SK-N-SH (cell line): ENCODE results near the gene ASAP2. TPM values are rescaled to one million over a fixed set of nuclear protein-coding genes. Genes with fewer than 3 reads are reported as not detected.

Experiments
- CTCF ChIA-PET: fragments of 300-600, 350-600 bp; formaldehyde crosslinking; extraction: SDS; loops from one replicate; lab custom pipeline; 2021; lab: Yijun Ruan, JAX
- POLR2A ChIA-PET: fragments of 350-600 bp; sonication (Branson Sonifier 250); formaldehyde crosslinking; extraction: SDS; loops from one replicate; lab custom pipeline; 2020; ENCODE audit warnings: antibody characterized with exemption, inconsistent platforms; lab: Yijun Ruan, JAX
- DNase-seq: peaks from one replicate; pipeline ENCODE4 v3.0.0; 2012
- H2AFZ ChIP-seq: fragments of 200-600 bp; sonication (generic); 2 replicates; pipeline ENCODE4 v1.8.1; 2016; ENCODE audit warnings: antibody characterized with exemption, mild to moderate bottlenecking, low read depth
- H3F3A ChIP-seq: fragments of 200-600 bp; sonication (generic); replicated peaks from 2 replicates; pipeline ENCODE3; 2016; ENCODE audit warnings: antibody characterized with exemption, mild to moderate bottlenecking; ENCODE audit not compliant: insufficient read depth
- H3K27ac ChIP-seq, 2 experiments: fragments of 200-500 bp in 1 of 2; fragments of 200-600 bp in 1 of 2; sonication (Bioruptor generic) in 1 of 2; sonication (generic), shearing (Covaris generic) in 1 of 2; 2 replicates each; pipeline versions ENCODE4 v1.5.1 to v1.6.1; 2014 to 2016; ENCODE audit warnings: low read depth in 2 of 2, inconsistent platforms in 1 of 2, low read length in 1 of 2, mild to moderate bottlenecking in 1 of 2, mixed read lengths in 1 of 2
- H3K27me3 ChIP-seq: fragments of 200-600 bp; sonication (generic), shearing (Covaris generic); 2 replicates; pipeline ENCODE4 v1.6.1; 2016; ENCODE audit warnings: mixed run types; ENCODE audit not compliant: insufficient read depth
- H3K36me3 ChIP-seq, 2 experiments: fragments of 200-500 bp in 1 of 2; fragments of 200-600 bp in 1 of 2; sonication (Bioruptor generic) in 1 of 2; sonication (generic) in 1 of 2; replicated peaks in 1 of 2; 2 replicates each; pipeline versions ENCODE3 to v1.5.1; 2014 to 2016; ENCODE audit warnings: low read length in 1 of 2, mild to moderate bottlenecking in 1 of 2; ENCODE audit not compliant: insufficient read depth in 2 of 2, control insufficient read depth in 1 of 2
- H3K4me1 ChIP-seq, 2 experiments: fragments of 200-500 bp in 1 of 2; fragments of 200-600 bp in 1 of 2; sonication (Bioruptor generic) in 1 of 2; sonication (generic), shearing (Covaris generic) in 1 of 2; 2 replicates each; pipeline versions ENCODE4 v1.5.1 to v1.6.1; 2014 to 2016; ENCODE audit warnings: low read depth in 1 of 2, low read length in 1 of 2, mixed run types in 1 of 2; ENCODE audit not compliant: insufficient read depth in 2 of 2, control insufficient read depth in 1 of 2
- H3K4me2 ChIP-seq: fragments of 200-600 bp; sonication (generic), shearing (Covaris generic); 2 replicates; pipeline ENCODE4 v1.6.1; 2017; ENCODE audit warnings: mixed run types
- H3K4me3 ChIP-seq, 2 experiments: fragments of 200-500 bp in 1 of 2; fragments of 200-600 bp in 1 of 2; sonication (Bioruptor generic) in 1 of 2; sonication (generic), shearing (Covaris generic) in 1 of 2; 2 replicates each; pipeline versions ENCODE4 v1.5.1 to v1.8.1; 2014 to 2016; ENCODE audit warnings: low read depth in 2 of 2, inconsistent platforms in 1 of 2, low read length in 1 of 2, mild to moderate bottlenecking in 1 of 2, mixed read lengths in 1 of 2, moderate library complexity in 1 of 2
- H3K79me2 ChIP-seq: fragments of 200-600 bp; sonication (generic); 2 replicates; pipeline ENCODE4 v1.8.1; 2017; ENCODE audit warnings: mild to moderate bottlenecking; ENCODE audit not compliant: insufficient read depth
- H3K9ac ChIP-seq: fragments of 200-600 bp; sonication (generic); 2 replicates; pipeline ENCODE4 v1.6.1; 2017; ENCODE audit warnings: mixed run types
- H3K9me2 ChIP-seq: fragments of 200-600 bp; sonication (generic); 2 replicates; pipeline ENCODE4 v1.6.1; 2017; ENCODE audit warnings: mixed run types
- H3K9me3 ChIP-seq: fragments of 200-600 bp; sonication (generic); 2 replicates; pipeline ENCODE4 v1.6.1; 2017; ENCODE audit warnings: mixed run types, mild to moderate bottlenecking, moderate library complexity
- H4K20me1 ChIP-seq: fragments of 200-600 bp; sonication (generic); 2 replicates; pipeline ENCODE4 v1.6.1; 2017; ENCODE audit warnings: mild to moderate bottlenecking, mixed run types; ENCODE audit not compliant: insufficient read depth
- CHD2 ChIP-seq: fragments of 150-350 bp; IDR thresholded peaks from 2 replicates; pipeline ENCODE4 v1.6.1; 2018; ENCODE audit warnings: low read length; ENCODE audit not compliant: partially characterized antibody
- EP300 ChIP-seq, 2 experiments: IDR thresholded peaks; 2 replicates each; pipeline versions ENCODE4 v1.4.0 to v1.6.1; 2012; ENCODE audit warnings: borderline replicate concordance in 1 of 2, low read depth in 1 of 2, low read length in 1 of 2
- FOSL2 ChIP-seq: IDR thresholded peaks from 2 replicates; pipeline ENCODE4 v1.4.0; 2012; ENCODE audit warnings: low read depth, mild to moderate bottlenecking, moderate library complexity, borderline replicate concordance
- FOXJ3 ChIP-seq: sonication (generic); formaldehyde crosslinking; IDR thresholded peaks from 2 replicates; pipeline ENCODE4 v1.5.1; 2020; ENCODE audit warnings: mild to moderate bottlenecking, missing genetic modification reagents
- GABPA ChIP-seq: IDR thresholded peaks from 2 replicates; pipeline ENCODE4 v1.4.0; 2012; ENCODE audit warnings: low read depth, mild to moderate bottlenecking
- JUND ChIP-seq: IDR thresholded peaks from 2 replicates; pipeline ENCODE4 v1.4.0; 2012
- MXI1 ChIP-seq: IDR thresholded peaks from 2 replicates; pipeline ENCODE4 v1.6.1; 2012; ENCODE audit warnings: mild to moderate bottlenecking, low read depth, low read length, improper control_type of control experiment
- NRF1 ChIP-seq: IDR thresholded peaks from 2 replicates; pipeline ENCODE4 v1.6.1; 2012; ENCODE audit warnings: low read depth, mild to moderate bottlenecking, low read length
- POLR2AphosphoS5 ChIP-seq: IDR thresholded peaks from 2 replicates; pipeline ENCODE4 v1.6.1; 2012; ENCODE audit warnings: low read depth, low read length
- RAD21 ChIP-seq: IDR thresholded peaks from 2 replicates; pipeline ENCODE4 v1.6.1; 2012; ENCODE audit warnings: mild to moderate bottlenecking, low read length
- RFX5 ChIP-seq: IDR thresholded peaks from 2 replicates; pipeline ENCODE4 v1.6.1; 2012; ENCODE audit warnings: mild to moderate bottlenecking, improper control_type of control experiment, low read length
- RXRA ChIP-seq: IDR thresholded peaks from 2 replicates; pipeline ENCODE4 v1.4.0; 2012; ENCODE audit warnings: low read depth, mild to moderate bottlenecking, borderline replicate concordance
- SMC3 ChIP-seq: IDR thresholded peaks from 2 replicates; pipeline ENCODE4 v1.6.1; 2012; ENCODE audit warnings: low read depth, low read length, improper control_type of control experiment
- TAF1 ChIP-seq: IDR thresholded peaks from 2 replicates; pipeline ENCODE4 v1.6.1; 2012; ENCODE audit warnings: low read depth, mild to moderate bottlenecking, low read length, moderate library complexity, borderline replicate concordance
- TEAD4 ChIP-seq: IDR thresholded peaks from 2 replicates; pipeline ENCODE4 v1.4.0; 2012; ENCODE audit warnings: mild to moderate bottlenecking, borderline replicate concordance; ENCODE audit not compliant: insufficient read depth
- YY1 ChIP-seq: IDR thresholded peaks from 2 replicates; pipeline ENCODE4 v1.4.0; 2012; ENCODE audit warnings: low read depth, mild to moderate bottlenecking
- WGBS: methylation state at CpG from one replicate; pipeline ENCODE4 v1.1.6; 2017; ENCODE audit warnings: low lambda C conversion rate; 5-methylcytosine and 5-hydroxymethylcytosine counted together
- polyA plus RNA-seq, 3 experiments: library from polyadenylated mRNA; depleted of rRNA; stranded (reverse); fragments of >200 nt; gene quantifications; 2 replicates each; pipeline ENCODE4 v1.2.3, GENCODE V29; 2012
- TF ChIP-seq, protein P1 (sequence below): IDR thresholded peaks from 2 replicates; pipeline ENCODE4 v1.4.0; 2012; ENCODE audit warnings: low read depth, borderline replicate concordance
- TF ChIP-seq, protein P2 (sequence below): fragments of 150-350 bp; IDR thresholded peaks from 2 replicates; pipeline ENCODE4 v1.6.1; 2017; ENCODE audit warnings: antibody characterized with exemption, low read length, low read depth, borderline replicate concordance
- TF ChIP-seq, protein P3 (sequence below): IDR thresholded peaks from 2 replicates; pipeline ENCODE4 v1.4.0; 2012; ENCODE audit warnings: low read depth, borderline replicate concordance
- TF ChIP-seq, protein P4 (sequence below): IDR thresholded peaks from 2 replicates; pipeline ENCODE4 v1.4.0; 2012; ENCODE audit warnings: low read depth

Gene ASAP2
- polyA plus RNA-seq, 1 of the 3 experiments (the other 2 are of a cell fraction), result 37.9 TPM

GRCh38 chr2:9212661-9213411 lies 6.2 kb downstream of the ASAP2 start (continued):
- no peak for TF ChIP-seq YY1
- no peak for TF ChIP-seq NRF1
- TF ChIP-seq SMC3, result no peak
- TF ChIP-seq FOXJ3 (CRISPR knock-in tag), result no peak
- TF ChIP-seq, protein P1, sequence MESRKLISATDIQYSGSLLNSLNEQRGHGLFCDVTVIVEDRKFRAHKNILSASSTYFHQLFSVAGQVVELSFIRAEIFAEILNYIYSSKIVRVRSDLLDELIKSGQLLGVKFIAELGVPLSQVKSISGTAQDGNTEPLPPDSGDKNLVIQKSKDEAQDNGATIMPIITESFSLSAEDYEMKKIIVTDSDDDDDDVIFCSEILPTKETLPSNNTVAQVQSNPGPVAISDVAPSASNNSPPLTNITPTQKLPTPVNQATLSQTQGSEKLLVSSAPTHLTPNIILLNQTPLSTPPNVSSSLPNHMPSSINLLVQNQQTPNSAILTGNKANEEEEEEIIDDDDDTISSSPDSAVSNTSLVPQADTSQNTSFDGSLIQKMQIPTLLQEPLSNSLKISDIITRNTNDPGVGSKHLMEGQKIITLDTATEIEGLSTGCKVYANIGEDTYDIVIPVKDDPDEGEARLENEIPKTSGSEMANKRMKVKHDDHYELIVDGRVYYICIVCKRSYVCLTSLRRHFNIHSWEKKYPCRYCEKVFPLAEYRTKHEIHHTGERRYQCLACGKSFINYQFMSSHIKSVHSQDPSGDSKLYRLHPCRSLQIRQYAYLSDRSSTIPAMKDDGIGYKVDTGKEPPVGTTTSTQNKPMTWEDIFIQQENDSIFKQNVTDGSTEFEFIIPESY, result no peak
- no peak for TF ChIP-seq EP300 (IDR thresholded peaks at IDR 0.05; ENCODE audit: borderline replicate concordance in 1 of 2, low read depth in 1 of 2, low read length in 1 of 2)

- Histone ChIP-seq H3K4me3 (no peak overlapping the region), H3K36me3 (peaks cover 16 to 28% of the 10 kb centered on the region in 2 experiments), H3K27me3 (no peaks in the 10 kb centered on the region), H3K27ac (peak overlapping the region in 1 of 2 experiments; percentile 6; a peak in 1 of 4 replicates), H2AFZ (no peak overlapping the region), H3K9me2 (no peaks in the 10 kb centered on the region), H3K4me2 (no peak overlapping the region), H3F3A (peaks cover 19% of the 10 kb centered on the region), H3K9ac (no peak overlapping the region), H3K79me2 (peaks cover 100% of the 10 kb centered on the region), H3K9me3 (no peaks in the 10 kb centered on the region), H3K4me1 (peaks cover 29 to 53% of the 10 kb centered on the region in 2 experiments), H4K20me1 (peaks cover 99% of the 10 kb centered on the region)
- WGBS, result 94% methylated on average over 2 of the region's 2 CpGs
- no peak for DNase-seq
- TF ChIP-seq POLR2AphosphoS5, result peak; percentile 35; the same call in 1 of the 2 replicates
- no peak for TF ChIP-seq FOSL2
- ChIA-PET CTCF (interaction anchor here (1.1 to 1.6 kb wide), 3 partner anchors 20 to 158 kb away, joined by 3 to 4 read pairs (median 4); no protein-coding TSS in a partner anchor), POLR2A (no interaction called here)
Measured at GRCh38 chr2:9213477-9214051, 7.0 kb downstream of the ASAP2 start.

DNA sequence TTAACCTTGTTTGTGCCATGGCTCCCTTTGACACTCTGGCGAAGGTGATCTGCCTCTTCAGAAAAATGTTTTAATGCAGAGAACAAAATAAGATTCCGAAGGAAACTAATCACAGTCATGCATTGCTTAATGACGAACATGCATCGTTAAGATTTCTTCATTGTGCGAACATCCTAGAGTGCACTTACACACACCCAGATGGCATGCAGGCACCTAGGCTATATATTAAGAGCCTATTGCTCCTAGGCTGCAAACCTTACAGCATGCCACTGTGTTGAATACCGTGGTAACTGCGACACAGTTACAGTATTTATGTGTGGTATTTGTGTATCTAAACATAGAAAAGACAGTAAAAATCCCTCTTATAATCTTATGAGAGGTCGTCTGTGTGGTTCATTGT lies 8.3 kb downstream of the ASAP2 start:
- Histone ChIP-seq H3F3A (peaks cover 32% of the 10 kb centered on the region), H3K9ac (no peak overlapping the region), H3K4me3 (no peak overlapping the region)
- POLR2A ChIA-PET, result no interaction called here
- TF ChIP-seq TEAD4 (no peak), NRF1 (no peak), GABPA (no peak), FOSL2 (no peak), CHD2 (no peak), RFX5 (no peak), MXI1 (no peak), TAF1 (no peak), POLR2AphosphoS5 (no peak), RAD21 (no peak), FOXJ3 (CRISPR knock-in tag) (no peak), EP300 (IDR thresholded peaks at IDR 0.05; ENCODE audit: borderline replicate concordance in 1 of 2, low read depth in 1 of 2, low read length in 1 of 2) (no peak), JUND (no peak), RXRA (no peak)
- TF ChIP-seq, protein P2, sequence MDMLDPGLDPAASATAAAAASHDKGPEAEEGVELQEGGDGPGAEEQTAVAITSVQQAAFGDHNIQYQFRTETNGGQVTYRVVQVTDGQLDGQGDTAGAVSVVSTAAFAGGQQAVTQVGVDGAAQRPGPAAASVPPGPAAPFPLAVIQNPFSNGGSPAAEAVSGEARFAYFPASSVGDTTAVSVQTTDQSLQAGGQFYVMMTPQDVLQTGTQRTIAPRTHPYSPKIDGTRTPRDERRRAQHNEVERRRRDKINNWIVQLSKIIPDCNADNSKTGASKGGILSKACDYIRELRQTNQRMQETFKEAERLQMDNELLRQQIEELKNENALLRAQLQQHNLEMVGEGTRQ, result no peak
- TF ChIP-seq, protein P3, sequence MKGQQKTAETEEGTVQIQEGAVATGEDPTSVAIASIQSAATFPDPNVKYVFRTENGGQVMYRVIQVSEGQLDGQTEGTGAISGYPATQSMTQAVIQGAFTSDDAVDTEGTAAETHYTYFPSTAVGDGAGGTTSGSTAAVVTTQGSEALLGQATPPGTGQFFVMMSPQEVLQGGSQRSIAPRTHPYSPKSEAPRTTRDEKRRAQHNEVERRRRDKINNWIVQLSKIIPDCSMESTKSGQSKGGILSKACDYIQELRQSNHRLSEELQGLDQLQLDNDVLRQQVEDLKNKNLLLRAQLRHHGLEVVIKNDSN, result no peak
- TF ChIP-seq, protein P4, sequence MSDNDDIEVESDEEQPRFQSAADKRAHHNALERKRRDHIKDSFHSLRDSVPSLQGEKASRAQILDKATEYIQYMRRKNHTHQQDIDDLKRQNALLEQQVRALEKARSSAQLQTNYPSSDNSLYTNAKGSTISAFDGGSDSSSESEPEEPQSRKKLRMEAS, result no peak
- TF ChIP-seq, all 33 proteins: peak for 0
- Histone ChIP-seq H4K20me1 (peaks cover 99% of the 10 kb centered on the region), H2AFZ (no peak overlapping the region), H3K27ac (no peak overlapping the region; a peak in 2 of 4 replicates), H3K36me3 (peaks cover 16 to 25% of the 10 kb centered on the region in 2 experiments), H3K79me2 (peaks cover 100% of the 10 kb centered on the region), H3K9me2 (no peaks in the 10 kb centered on the region), H3K4me1 (peaks cover 28 to 56% of the 10 kb centered on the region in 2 experiments; a peak in 3 of 4 replicates), H3K4me2 (peak overlapping the region; percentile 19), H3K9me3 (no peaks in the 10 kb centered on the region), H3K27me3 (no peaks in the 10 kb centered on the region)
- CTCF ChIA-PET, result interaction anchor here (0.6 to 2.2 kb wide), 2 partner anchors 9 to 69 kb away, joined by 3 to 5 read pairs; partner anchors contain the start of gene ASAP2
- DNase-seq, result no peak
- 90% methylated on average over 8 of the region's 8 CpGs for WGBS
